GM18951 (cell line): ENCODE measurements around the gene GALNT18.

ENCODE experiments used
- POLR2A ChIP-seq: IDR thresholded peaks from 4 replicates; pipeline ENCODE4 v1.6.1; 2011; ENCODE audit warnings: mild to moderate bottlenecking; ENCODE audit not compliant: insufficient read length, insufficient read depth; ENCODE audit errors: extremely low read depth
- in situ Hi-C: fragments of 300-500 bp; cut with MboI; formaldehyde crosslinking; loops from one replicate; pipeline ENCODE4 v1.12.0; 2022; ENCODE audit warnings: low sequenced_read_pairs, mixed read lengths, inconsistent platforms; ENCODE audit not compliant: unreplicated experiment

Gene GALNT18

GRCh38 chr11:11563200-11563975 is 58.4 kb downstream of the GALNT18 start:
- TF ChIP-seq POLR2A: no peak
- in situ Hi-C loops: no loop called here

GRCh38 chr11:11561991-11562390 is 59.8 kb downstream of the GALNT18 start:
- in situ Hi-C loops: no loop called here
- TF ChIP-seq POLR2A: no peak

GRCh38 chr11:11558826-11559225 is 63.0 kb downstream of the GALNT18 start:
- in situ Hi-C loops: no loop called here
- no peak for TF ChIP-seq POLR2A

- TF ChIP-seq POLR2A: no peak
- in situ Hi-C loops: no loop called here
Measured at GRCh38 chr11:11558396-11558795, 63.4 kb downstream of the GALNT18 start.

- no peak for TF ChIP-seq POLR2A
- in situ Hi-C loops: no loop called here
Measured at GRCh38 chr11:11555208-11555607, 66.6 kb downstream of the GALNT18 start.

- in situ Hi-C loops: no loop called here
- TF ChIP-seq POLR2A: no peak
Measured at GRCh38 chr11:11553573-11553972, 68.2 kb downstream of the GALNT18 start.

GRCh38 chr11:11552529-11553087 is 69.2 kb downstream of the GALNT18 start:
- no peak for TF ChIP-seq POLR2A
- in situ Hi-C loops: no loop called here

GRCh38 chr11:11550534-11550933 is 71.3 kb downstream of the GALNT18 start:
- TF ChIP-seq POLR2A: no peak
- in situ Hi-C loops: no loop called here

GRCh38 chr11:11545285-11546275 is 76.2 kb downstream of the GALNT18 start:
- no peak for TF ChIP-seq POLR2A
- in situ Hi-C loops: no loop called here

- in situ Hi-C loops: no loop called here
- TF ChIP-seq POLR2A: no peak
Measured at GRCh38 chr11:11543656-11544055, 78.1 kb downstream of the GALNT18 start.

- in situ Hi-C loops: no loop called here
Measured at GRCh38 chr11:11540157-11540556, 81.6 kb downstream of the GALNT18 start.

GRCh38 chr11:11538277-11538960 is 83.4 kb downstream of the GALNT18 start:
- no peak for TF ChIP-seq POLR2A
- in situ Hi-C loops: no loop called here

More at GRCh38 chr11:11540157-11540556, 81.6 kb downstream of the GALNT18 start:
- TF ChIP-seq POLR2A: no peak

GRCh38 chr11:11537871-11538270 is 83.9 kb downstream of the GALNT18 start:
- TF ChIP-seq POLR2A: no peak
- in situ Hi-C loops: no loop called here
